ENCODE measurements around the gene GSN. TPM values are rescaled to one million over a fixed set of nuclear protein-coding genes. Genes with fewer than 3 reads are reported as not detected.

Gene GSN
- total RNA-seq, 2 experiments from 2014 or later, result 1.9 to 2.2 TPM

- Mint-ChIP-seq H3K4me1 (ENCODE audit: low read depth) (peaks cover 14% of the 10 kb centered on the region), H3K27ac (no peak overlapping the region)
- intact Hi-C loops (cut with micrococcal nuclease), result no loop called here
Observed at GRCh38 chr9:121324755-121325154, 56.8 kb downstream of the GSN start.

GRCh38 chr9:121325387-121325786 lies 57.4 kb downstream of the GSN start:
- ChIA-PET CTCF (no interaction called here), POLR2A (no interaction called here)
- Mint-ChIP-seq H3K9me3 (no peaks in the 10 kb centered on the region), H3K4me1 (ENCODE audit: low read depth) (peaks cover 14% of the 10 kb centered on the region), H3K36me3 (ENCODE audit: low read depth) (peaks cover 4% of the 10 kb centered on the region), H3K4me3 (no peak overlapping the region), H3K27ac (no peak overlapping the region), H3K27me3 (no peaks in the 10 kb centered on the region)
- ATAC-seq (no peak), DNase-seq (no peak)
- intact Hi-C loops (cut with micrococcal nuclease), result no loop called here
- TF ChIP-seq CTCF (IDR thresholded peaks at IDR 0.05), result no peak

More at GRCh38 chr9:121324755-121325154, 56.8 kb downstream of the GSN start:
- H3K36me3 Mint-ChIP-seq (ENCODE audit: low read depth), result peaks cover 4% of the 10 kb centered on the region
- POLR2A ChIA-PET, result no interaction called here
- H3K27me3 Mint-ChIP-seq, result no peaks in the 10 kb centered on the region
- CTCF ChIA-PET, result interaction anchor here (0.9 kb wide), 1 partner anchor 83 kb away, joined by 3 read pairs; no protein-coding TSS in a partner anchor
- no peak overlapping the region for H3K4me3 Mint-ChIP-seq
- H3K9me3 Mint-ChIP-seq, result no peaks in the 10 kb centered on the region
- no peak for ATAC-seq
- DNase-seq, result no peak
- no peak for TF ChIP-seq CTCF (IDR thresholded peaks at IDR 0.05)

- Mint-ChIP-seq H3K27ac (no peak overlapping the region), H3K4me1 (ENCODE audit: low read depth) (peaks cover 8% of the 10 kb centered on the region), H3K36me3 (ENCODE audit: low read depth) (peaks cover 4% of the 10 kb centered on the region), H3K27me3 (no peaks in the 10 kb centered on the region), H3K9me3 (no peaks in the 10 kb centered on the region), H3K4me3 (no peak overlapping the region)
- intact Hi-C loops (cut with micrococcal nuclease), result no loop called here
- POLR2A ChIA-PET, result no interaction called here
- ATAC-seq (no peak), DNase-seq (no peak)
- CTCF ChIA-PET, result interaction anchor here (1.4 to 1.7 kb wide), 3 partner anchors 52 to 113 kb away, joined by 3 to 6 read pairs (median 5); no protein-coding TSS in a partner anchor
- no peak for TF ChIP-seq CTCF (IDR thresholded peaks at IDR 0.05)
Observed at GRCh38 chr9:121326130-121326838, 58.3 kb downstream of the GSN start.

- Mint-ChIP-seq H3K4me1 (ENCODE audit: low read depth) (peaks cover 5% of the 10 kb centered on the region), H3K27me3 (no peaks in the 10 kb centered on the region), H3K9me3 (no peaks in the 10 kb centered on the region), H3K36me3 (ENCODE audit: low read depth) (peaks cover 4% of the 10 kb centered on the region), H3K27ac (no peak overlapping the region), H3K4me3 (no peak overlapping the region)
- ATAC-seq (no peak), DNase-seq (no peak)
- ChIA-PET POLR2A (no interaction called here), CTCF (interaction anchor here (1.4 to 1.7 kb wide), 3 partner anchors 51 to 114 kb away, joined by 3 to 6 read pairs (median 5); no protein-coding TSS in a partner anchor)
- TF ChIP-seq CTCF (IDR thresholded peaks at IDR 0.05), result no peak
- intact Hi-C loops (cut with micrococcal nuclease), result no loop called here
Observed at GRCh38 chr9:121326901-121327613, 59.1 kb downstream of the GSN start.

- ATAC-seq, result no peak
- Mint-ChIP-seq H3K4me1 (ENCODE audit: low read depth) (no peaks in the 10 kb centered on the region), H3K4me3 (no peak overlapping the region), H3K9me3 (no peaks in the 10 kb centered on the region), H3K27me3 (no peaks in the 10 kb centered on the region), H3K36me3 (ENCODE audit: low read depth) (peaks cover 4% of the 10 kb centered on the region), H3K27ac (no peak overlapping the region)
- no peak for DNase-seq
- ChIA-PET CTCF (interaction anchor here (1.3 kb wide), 1 partner anchor 8 kb away, joined by 6 read pairs; no protein-coding TSS in a partner anchor), POLR2A (no interaction called here)
- intact Hi-C loops (cut with micrococcal nuclease), result no loop called here
- no peak for TF ChIP-seq CTCF (IDR thresholded peaks at IDR 0.05)
Observed at GRCh38 chr9:121328476-121328875, 60.5 kb downstream of the GSN start.

All from activated CD8-positive, alpha-beta T cell treated with anti-CD3 and anti-CD28 coated beads for 36 hours (primary cell).